Activated CD4-positive, alpha-beta T cell treated with anti-CD3 and anti-CD28 coated beads, Interleukin-2, amount 50 U/mL, for 1 hour (primary cell): ENCODE results near the gene PHF10.
"Not testable (repeated sequence)": the region's sequence is repeated elsewhere in the genome, so short reads cannot be mapped to it uniquely, and the experiment has no call there.

ENCODE experiments used
- DNase-seq: peaks from one replicate; pipeline ENCODE4 v3.0.0-alpha.2; 2020

The PHF10 gene

DNA sequence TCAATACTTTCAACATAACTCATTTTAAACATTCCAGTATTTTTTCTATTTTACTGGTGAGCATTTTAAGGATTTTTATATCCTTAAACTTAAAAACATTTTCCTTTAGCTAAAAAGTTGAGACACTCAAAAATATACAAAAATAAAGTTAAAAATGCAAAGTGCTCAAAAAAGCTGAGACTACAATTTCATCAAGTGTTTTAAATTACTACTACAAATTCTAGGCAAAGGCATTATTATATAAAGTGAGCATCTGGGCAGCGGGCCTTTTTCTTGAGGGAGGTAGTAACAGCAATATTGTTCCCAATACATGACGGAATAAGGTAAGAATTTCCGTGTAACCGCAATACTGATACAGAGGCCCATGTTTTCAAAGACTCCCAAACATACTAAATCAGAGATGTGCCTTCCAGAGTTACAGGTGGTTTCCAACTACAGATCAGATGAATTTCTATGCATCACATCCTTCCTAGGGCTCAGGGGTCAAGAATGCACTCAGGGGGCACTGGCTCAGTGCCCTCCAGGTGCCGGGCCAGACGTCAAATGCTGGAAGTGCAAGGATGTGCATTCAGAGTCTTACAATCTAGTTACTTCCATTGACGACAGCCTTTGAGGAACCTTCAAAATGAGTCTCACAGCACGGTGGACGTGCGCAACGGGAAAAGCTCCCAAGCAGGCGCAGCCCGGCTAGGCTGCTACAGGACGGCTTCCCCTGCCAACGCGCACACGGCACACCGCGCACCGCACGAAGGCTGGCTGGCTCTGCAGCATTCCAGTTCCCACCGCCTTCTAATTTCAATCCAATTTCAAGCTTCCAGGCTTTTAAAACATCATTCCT is 1.7 kb downstream of the PHF10 start:
- peak; percentile 34 for DNase-seq

DNA sequence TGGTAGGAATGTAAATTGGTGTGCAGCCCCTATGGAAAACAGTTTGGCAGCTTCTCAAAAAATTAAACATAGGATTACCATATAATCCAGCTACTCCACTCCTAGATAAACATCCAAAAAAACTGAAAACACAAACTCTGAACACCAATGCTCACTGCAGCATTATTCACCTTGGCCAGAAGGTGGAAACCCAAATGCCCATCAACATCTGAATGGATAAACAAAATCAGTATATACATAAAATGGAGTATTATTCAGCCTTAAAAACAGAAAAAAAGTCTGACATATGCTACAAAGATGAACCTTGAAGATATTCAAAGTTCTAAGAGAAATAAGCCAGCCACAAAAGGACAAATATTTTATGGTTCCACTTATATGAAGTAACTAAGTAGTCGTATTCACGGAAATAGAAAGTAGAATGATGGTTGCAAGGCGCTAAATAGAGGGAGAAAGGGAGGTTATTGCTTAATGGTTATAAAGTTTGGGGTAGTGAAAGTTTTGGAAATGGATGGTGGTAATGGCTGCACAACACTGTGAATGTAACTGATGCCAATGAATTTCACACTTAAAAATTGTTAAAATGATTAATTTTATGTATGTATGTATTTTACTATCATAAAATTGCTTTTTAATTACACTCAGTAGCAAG is 4.0 kb downstream of the PHF10 start:
- DNase-seq: no peak

DNA sequence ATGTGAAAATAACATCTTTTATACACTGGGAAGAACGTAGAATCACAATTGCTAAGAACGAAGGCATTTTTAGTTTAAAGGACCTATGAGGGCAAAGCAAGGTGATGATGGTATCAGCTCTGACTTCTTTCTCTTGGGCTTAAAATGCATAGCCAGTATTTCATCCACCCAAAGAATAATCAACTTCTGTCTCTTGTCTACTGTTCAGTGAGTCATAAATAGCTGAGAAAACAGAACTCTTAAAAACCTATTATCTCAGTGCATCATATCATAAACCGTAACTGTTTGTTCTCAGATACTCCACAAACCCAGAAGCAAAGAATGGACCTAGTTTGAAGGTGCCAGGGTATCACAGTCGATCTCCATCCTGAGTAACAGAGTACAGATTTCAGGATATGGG is 5.2 kb downstream of the PHF10 start:
- DNase-seq: no peak

DNA sequence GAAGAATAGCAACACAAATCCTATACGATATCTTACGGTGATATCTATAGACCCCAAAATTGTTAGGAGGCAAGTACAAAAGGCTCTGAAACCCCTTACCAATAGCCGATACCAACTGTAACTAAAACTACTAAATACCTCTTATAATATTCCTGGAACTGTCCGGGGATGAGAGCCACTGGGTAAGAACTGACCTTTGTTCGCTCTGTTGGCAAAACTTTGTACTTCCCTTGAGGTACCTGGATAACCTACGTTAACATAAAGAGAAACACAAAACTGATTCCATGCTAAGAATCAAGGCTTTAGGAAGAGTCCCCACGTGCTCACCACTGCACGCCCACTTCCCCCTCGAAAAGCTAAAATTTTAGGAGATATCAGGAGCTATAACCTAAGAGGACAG is 9.7 kb downstream of the PHF10 start:
- DNase-seq: no peak

DNA sequence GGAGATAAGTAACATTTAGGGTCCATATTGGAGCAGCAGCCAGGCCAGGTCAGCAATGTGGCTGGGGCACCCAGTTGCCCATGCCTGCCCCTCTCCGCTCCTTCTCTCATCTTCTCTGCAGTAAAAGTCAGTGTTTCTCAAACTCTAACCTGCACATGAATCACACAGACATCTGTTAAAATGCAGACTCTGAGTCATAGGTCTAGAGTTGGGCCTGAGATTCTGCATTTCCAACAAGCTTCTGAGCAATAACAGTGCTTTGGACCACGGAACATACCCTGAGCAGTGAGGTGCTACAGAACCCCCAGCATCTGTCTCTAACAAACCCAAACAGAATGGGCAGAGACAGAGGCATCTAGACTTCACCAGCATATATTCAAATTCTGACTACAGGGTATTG is 10.1 kb downstream of the PHF10 start:
- DNase-seq: no peak

DNA sequence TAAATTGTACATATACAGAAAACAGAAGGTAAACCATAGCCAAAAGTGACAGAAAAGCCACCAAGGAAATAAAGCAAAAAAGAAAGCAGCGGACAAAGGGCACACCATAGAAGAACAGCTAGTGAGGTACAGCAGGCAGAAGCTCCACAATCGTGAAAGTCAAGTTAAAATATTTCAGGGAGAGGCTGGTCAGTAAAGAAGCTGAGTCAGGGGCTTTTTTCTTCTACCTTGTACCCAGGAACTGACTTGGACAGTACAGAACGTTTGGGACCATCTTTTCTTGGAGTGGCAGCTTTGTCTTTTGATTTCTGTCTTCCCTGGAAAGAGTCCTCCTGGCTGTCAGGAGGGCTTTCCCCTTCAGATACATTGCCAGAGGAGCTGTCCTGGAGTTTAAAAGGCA is 14.3 kb downstream of the PHF10 start:
- no peak for DNase-seq

DNA sequence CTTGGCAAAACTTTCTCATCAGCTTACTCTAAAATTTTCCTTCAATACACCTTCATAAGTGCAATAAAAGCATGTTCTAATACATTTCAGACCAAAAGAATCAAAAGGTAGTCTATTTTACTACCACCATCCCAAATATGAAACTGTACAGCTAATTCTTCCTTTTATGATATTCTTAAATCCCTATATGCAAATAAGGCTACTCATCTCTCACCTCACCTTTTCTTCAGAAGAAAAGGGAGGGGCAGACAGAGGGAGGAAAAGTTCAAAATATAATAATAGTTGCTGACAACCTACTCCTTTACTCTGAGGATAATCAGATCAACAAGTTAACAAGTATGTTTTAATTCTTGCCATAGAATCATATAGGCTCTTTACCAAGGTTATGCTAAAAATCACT is 15.0 kb downstream of the PHF10 start:
- no peak for DNase-seq

DNA sequence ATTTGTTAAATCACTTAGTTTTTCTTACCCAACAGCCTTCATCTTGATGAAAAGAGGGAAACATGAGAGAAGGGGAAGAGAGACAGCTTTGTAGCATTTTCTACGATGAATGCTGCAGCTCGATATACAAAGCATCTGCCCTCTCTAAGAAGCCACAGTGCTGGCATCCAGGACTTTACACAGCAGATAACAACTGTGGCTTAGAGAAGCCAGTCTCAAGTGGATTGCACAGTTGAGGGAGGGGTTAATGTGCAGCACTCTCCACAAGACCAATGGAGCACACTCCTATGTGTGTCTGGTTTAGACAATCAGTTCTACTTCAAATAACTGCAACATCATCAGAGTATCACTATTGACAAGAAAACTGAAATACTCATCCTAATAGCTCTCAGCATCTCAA is 16.5 kb downstream of the PHF10 start:
- no peak for DNase-seq

DNA sequence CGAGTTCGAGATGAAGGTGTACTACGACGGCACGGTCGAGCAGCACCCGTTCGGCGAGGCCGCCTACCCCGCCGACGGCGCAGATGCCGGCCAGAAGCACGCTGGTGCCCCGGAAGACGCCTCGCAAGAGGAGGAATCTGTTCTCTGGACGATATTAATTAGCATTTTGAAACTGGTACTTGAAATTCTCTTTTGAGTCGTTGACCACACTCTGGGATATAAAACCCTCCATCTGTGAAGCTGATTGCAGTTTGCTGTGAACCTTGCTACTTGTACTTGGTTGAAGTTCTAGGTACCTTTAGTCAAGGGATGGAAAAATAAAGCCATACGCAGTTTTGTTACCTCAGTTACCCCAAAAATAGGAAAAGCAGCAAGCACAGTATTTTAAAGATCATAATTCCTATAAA is 21.5 kb downstream of the PHF10 start:
- DNase-seq: no peak

DNA sequence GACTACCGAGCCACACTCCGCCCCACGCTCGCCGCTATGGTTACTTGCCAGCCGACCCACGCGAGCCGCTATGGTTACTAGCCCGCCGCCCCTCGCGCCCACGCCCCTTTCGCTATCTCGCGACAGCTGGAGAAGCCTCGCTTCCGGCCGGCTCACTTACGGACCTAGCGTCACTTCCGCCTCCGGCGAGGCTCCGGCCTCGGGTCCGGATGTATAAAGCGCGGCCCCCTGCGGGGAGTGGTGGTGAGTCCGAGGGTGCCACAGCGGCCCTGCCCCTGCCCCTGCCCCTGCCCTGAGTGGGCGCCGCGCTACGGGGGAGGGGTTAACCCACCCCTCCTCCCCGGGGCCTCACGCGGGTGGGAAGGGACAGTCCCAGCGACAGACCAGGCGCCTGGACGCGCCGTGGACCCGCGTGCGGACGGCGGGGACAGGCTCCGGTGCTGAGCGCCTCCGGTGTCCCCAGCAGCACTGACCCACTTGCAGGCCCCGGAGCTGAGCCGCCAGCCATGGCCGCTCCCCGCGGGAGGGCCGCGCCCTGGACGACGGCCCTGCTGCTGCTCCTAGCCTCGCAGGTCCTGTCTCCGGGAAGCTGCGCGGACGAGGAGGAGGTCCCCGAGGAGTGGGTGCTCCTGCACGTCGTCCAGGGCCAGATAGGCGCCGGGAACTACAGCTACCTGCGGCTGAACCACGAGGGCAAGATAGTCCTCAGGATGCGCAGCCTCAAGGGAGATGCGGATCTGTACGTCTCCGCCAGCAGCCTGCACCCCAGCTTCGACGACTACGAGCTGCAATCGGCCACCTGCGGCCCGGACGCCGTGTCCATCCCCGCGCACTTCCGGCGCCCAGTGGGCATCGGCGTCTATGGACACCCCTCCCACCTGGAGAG is 22.1 kb downstream of the PHF10 start, which contains the start of the genes C6orf120 and WDR27:
Gene C6orf120 (plus strand): TSS at position 173 of the 886 bp plus-strand sequence. CDS start 334 bp downstream, at position 507.
Gene WDR27 (minus strand): TSS at position 76 of the 886 bp plus-strand sequence. CDS start 13,024 bp downstream, outside the sequence.
- DNase-seq: peak; percentile 96

DNA sequence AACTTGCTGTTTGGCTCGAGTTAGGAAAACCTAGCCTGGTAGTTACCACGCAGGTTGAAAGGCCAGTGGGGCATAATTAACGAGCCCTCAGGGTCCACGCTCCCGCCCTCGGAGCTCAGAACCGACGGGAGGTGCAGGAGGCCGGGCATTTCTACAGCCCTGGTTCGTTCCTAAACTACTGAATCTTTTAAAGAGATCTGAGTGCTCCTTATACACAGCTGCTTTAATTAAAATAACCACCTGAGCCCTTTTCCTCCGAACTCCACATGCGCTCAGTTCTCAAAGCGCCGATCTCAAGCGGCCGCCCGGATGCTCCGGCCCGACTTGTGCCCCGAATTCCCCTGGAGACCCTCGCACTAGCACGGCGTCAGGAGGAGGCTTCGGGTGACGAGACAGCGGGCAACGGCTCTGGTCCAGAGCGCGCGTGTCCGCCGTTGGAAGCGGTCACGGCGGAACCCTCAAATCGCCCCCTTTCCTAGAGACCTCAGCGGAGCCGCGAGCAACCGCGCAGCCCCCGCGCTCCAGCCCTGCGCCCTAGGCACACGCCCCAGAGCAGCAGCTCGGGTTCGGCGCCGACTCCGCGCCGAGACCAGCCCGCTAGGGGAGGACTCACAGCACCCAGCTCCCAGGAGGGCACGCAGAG is 22.9 kb downstream of the PHF10 start:
- no peak for DNase-seq

DNA sequence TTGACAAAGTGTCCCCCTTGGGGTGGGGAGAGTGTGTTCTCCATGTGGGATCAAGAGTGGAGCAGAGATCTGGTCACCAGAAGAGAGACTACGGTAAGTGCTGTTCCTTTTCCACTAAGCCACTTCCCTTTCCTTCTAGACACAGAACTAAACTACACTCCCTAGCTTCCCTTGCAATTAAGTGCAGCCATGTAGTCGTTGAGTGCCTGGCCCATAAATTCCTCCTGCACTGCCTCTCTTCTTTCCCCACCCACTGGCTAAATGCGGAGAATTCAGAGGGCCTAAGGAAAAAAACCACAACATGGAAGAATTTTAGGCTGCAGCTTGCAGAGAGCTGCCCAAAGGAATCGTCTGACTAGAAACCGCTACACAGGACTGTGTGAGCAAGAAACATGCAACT is 24.0 kb downstream of the PHF10 start:
- DNase-seq: no peak

DNA sequence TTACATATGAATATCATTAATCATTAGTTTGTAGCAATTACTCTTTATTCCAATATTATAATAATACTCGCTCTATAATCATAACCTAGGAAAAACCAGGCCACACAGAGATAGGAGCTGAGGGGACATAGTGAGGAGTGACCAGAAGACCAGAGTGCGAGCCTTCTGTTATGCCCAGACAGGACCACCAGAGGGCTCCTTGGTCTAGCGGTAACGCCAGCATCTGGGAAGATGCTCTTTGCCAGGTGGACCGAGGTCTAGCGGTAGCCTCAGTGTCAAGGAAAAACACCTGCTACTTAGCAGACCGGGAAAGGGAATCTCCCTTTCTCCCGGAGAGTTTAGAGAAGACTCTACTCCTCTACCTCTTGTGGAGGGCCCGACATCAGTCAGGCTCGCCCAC is 27.2 kb downstream of the PHF10 start:
- not testable (repeated sequence) for DNase-seq

DNA sequence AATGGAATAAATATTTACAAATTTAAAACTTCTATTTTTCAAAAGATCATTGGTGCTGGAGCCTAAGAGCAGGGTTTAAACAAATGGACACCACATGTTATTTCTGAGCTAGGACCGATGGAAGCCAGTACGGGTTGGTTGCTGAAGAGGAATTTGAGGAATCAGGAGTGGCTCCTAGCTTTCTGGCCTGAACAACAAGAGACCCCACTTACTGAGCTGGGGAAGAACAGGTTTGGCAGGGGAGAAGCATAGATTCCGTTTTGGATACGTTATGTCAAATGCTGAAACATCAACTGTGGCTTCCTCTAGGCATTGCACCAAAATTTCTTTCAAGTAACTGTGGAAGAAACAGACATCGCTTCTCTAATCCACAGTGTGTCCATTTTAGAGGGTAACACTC is 29.2 kb downstream of the PHF10 start:
- DNase-seq: no peak

DNA sequence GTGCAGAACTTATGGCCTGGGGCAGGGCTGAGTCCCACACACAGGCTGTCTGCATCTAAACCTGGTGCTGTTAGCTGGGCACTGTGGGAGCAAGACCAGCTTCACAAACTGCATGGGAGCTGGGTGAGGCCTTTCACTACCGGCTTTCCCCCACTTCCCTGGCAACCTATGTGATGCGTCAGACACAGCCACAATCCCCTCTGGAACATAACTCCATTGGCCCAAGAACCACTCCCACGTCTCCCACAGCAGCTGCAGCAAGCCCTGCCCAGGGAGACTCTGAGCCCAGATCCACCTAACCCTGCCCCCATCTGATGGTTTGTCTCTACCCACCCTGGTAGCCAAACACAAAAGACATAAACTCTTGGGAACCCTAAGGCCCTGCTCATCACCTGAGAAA is 31.8 kb downstream of the PHF10 start:
- DNase-seq: no peak

DNA sequence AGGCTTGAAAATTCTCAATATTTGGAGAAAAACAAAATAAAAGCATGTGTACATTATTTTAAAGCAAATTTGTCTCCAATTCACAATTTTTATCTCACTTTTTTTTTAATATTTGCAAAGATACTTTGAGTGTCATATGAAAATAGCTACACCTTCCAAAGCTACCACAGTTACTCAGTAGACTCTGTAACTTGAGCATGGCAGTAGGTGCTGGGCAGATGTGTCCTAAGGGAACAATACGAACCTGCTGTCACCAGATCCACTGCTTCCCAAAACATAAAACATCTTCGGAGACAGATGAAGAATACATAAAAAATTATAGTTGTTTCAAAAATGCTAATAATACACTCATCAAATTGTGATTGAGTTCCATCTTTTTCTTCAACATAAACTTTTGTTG is 33.0 kb downstream of the PHF10 start:
- no peak for DNase-seq

DNA sequence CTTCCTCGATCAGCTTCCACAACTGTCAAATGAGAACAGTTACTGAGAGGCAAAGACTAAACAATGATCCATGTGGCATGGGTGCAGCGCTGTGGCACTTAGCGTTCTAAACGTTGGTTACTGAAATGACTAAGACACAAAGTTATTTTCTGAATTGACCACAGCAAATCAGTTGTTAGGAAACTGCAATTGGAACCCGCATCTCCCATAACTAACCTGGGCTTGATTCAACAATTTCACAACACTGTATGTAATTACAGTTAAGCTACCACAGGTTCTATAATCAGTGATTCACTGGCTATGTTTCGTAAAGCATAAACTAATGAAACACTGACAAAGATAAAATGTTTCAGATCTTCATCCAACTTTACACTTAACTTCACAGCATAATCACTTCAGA is 35.0 kb downstream of the PHF10 start:
- DNase-seq: no peak

DNA sequence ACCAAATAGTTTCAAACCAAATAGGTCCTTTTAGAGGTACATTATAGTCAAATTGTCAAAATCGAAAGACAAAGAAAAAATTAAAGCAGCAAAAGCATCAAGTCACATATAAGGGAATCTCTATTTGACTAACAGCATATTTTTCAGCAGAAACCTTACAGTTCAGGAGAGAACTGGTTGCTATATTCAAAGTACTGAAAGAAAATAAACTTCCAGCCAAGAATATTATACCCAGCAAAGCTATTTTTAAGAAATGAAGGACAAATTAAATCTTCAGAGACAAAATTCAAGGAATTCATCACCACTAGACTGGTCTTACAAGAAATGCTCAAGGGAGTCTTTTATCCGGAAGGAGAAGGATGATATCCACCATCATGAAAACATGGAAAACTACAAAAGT is 38.4 kb downstream of the PHF10 start:
- DNase-seq: no peak

DNA sequence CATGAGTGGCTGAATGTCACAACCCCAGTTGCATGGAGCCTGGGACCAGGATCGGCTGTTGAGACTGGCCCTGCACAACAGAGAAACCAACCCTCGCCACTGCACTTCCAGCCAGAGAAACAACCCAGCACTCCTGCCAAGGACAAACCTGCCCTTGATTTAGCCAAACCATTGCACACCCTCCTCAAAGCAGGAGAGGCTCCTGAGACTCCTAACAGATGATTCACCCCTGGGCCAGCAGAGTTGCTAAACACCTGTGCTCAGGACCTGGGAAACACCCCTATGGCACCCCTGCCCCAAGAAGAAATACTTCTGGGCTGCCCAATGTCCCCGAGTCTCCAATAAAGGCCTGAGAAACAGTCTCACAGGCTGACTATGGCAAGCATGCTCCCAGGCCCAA is 40.2 kb downstream of the PHF10 start:
- DNase-seq: no peak

DNA sequence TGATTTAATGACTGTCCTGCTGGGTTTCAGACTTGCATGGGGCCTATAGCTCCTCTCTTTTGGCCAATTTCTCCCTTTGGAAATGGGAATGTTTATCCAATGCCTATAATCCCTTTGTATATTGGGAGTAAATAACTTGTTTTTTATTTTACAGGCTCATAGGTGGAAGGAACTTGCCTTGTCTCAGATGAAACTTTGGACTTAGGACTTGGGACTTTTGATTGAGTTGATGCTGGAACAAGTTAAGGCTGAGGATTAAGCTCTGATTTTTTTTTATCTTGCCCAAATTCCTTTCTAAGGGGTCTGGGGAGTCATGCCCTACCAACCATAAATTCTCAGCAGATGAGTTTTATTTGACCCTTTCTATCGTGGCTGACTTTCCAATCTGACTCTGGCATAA is 46.0 kb downstream of the PHF10 start:
- no peak for DNase-seq

DNA sequence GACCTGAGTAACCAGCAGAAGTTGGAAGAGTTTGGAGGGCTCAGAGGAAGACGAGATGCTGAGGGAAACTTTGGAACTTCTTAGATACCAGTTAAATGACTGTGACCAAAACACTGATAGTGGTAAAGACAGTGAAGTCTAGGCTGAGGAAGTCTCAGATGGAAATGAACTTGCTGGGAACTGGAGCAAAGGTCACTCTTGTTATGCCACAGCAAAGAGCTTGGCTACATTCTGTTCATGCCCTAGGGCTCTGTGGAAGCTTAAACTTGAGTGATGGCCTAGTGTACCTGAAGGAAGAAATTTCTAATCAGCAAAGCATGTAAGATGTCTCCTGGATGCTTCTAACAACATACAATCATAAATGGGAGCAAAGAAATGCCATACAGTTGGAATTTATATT is 47.2 kb downstream of the PHF10 start:
- DNase-seq: no peak

DNA sequence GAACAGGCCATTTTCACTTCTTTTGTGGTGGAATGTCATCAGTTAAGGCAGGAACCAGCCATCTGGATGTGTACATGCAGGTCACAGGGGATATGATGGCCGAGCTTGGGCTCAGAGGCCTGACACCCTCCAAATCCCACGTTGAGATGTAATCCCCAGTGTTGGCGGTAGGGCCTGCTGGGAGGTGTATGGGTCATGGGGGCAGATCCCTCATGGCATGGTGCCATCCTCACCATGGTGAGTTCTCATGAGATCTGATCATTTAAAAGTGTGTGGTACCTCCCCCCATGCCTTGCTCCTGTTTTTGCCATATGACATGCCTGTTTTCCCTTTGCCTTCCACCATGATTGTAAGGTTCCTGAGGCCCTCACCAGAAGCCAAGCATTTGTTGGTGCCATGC is 49.3 kb downstream of the PHF10 start:
- no peak for DNase-seq

DNA sequence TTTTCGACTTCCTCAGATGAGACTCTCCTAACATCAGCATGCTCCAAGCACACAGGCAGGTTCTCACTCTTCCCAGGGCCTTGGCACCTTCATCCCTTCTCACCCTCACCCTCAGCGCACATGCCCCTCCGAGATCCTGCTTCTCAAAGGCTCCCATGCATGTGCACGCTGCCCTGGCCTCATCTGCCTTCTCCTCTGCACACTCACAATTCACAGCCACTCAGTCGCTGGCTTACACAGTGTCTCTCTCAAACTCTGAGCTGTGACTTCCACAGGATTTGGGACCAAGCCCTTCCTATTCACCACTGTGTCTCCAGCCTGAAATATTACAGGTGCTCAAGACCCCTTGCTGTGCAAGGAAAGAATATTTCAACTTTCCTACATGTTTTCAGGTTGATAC is 52.7 kb downstream of the PHF10 start:
- no peak for DNase-seq
